Measurements from ENCODE around the gene ALDH2.

GRCh38 chr12:111747333-111747732 lies 19.4 kb upstream of the ALDH2 start:
- TF ChIP-seq CTCF (IDR thresholded peaks at IDR 0.05) (no peak), POLR2A (IDR thresholded peaks at IDR 0.05) (no peak)
